Endothelial cell of umbilical vein (primary cell): ENCODE results near the gene HSP90AB1. TPM values are rescaled to one million over a fixed set of nuclear protein-coding genes. Genes with fewer than 3 reads are reported as not detected.

Source experiments
- BruUV-seq: library from RNA; stranded (reverse); fragments of 400-500 nt; replicated peaks from 2 replicates; lab custom pipeline; 2021; lab: Mats Ljungman, UMichigan
- CTCF ChIA-PET: fragments of 300-600, 350-600 bp; sonication (Branson Sonifier 250); formaldehyde crosslinking; loops from one replicate; lab custom pipeline; 2021; ENCODE audit warnings: antibody characterized with exemption, inconsistent platforms; lab: Charles Lee
- POLR2A ChIA-PET: fragments of 300-600, 350-600 bp; sonication (Branson Sonifier 250); formaldehyde crosslinking; loops from one replicate; lab custom pipeline; 2021; ENCODE audit warnings: antibody characterized with exemption, inconsistent platforms; lab: Charles Lee
- DNase-seq: peaks from one replicate; pipeline ENCODE4 v3.0.0-alpha.2; 2011; ENCODE audit warnings: low read depth, low spot score
- FAIRE-seq: peaks from 2 replicates; lab custom pipeline; 2011; peaks lifted over from hg19 to GRCh38; lab: Jason Lieb, UNC
- H2AFZ ChIP-seq: 2 replicates; pipeline ENCODE4 v1.6.0; 2012; ENCODE audit warnings: low read depth, low read length, control low read depth, inconsistent platforms
- H3K27ac ChIP-seq: 2 replicates; pipeline ENCODE4 v1.5.1; 2011; ENCODE audit warnings: low read depth, mild to moderate bottlenecking, control low read depth, low read length, moderate library complexity; ENCODE audit not compliant: insufficient read depth
- H3K27me3 ChIP-seq, 2 experiments: 2 replicates each; pipeline versions ENCODE4 v1.6.0 to v1.6.1; 2011; ENCODE audit warnings: low read length in 2 of 2, mixed read lengths in 1 of 2; ENCODE audit not compliant: control insufficient read depth in 2 of 2, insufficient read depth in 2 of 2
- H3K36me3 ChIP-seq, 2 experiments: 2 replicates in 1 of 2; 3 replicates in 1 of 2; pipeline ENCODE4 v1.5.1; 2011; ENCODE audit warnings: low read length in 2 of 2, mild to moderate bottlenecking in 1 of 2, moderate library complexity in 1 of 2; ENCODE audit not compliant: control insufficient read depth in 2 of 2, insufficient read depth in 2 of 2; ENCODE audit errors: extremely low read depth in 1 of 2
- H3K4me1 ChIP-seq: 3 replicates; pipeline ENCODE4 v1.5.1; 2011; ENCODE audit warnings: mild to moderate bottlenecking, low read length; ENCODE audit not compliant: control insufficient read depth, insufficient read depth; ENCODE audit errors: extremely low read depth
- H3K4me2 ChIP-seq: 2 replicates; pipeline ENCODE4 v1.6.1; 2011; ENCODE audit warnings: low read length, control low read depth, mixed read lengths; ENCODE audit not compliant: insufficient read depth
- H3K4me3 ChIP-seq, 3 experiments: fragments of 200-600 bp in 1 of 3; sonication (generic), shearing (Covaris generic) in 1 of 3; replicated peaks in 1 of 3; 2 replicates each; pipeline ENCODE4 v1.5.1; 2011 to 2016; ENCODE audit warnings: control low read depth in 3 of 3, low read length in 3 of 3, mild to moderate bottlenecking in 2 of 3, inconsistent platforms in 1 of 3, low read depth in 1 of 3, moderate library complexity in 1 of 3; ENCODE audit not compliant: insufficient read depth in 1 of 3
- H3K79me2 ChIP-seq: 2 replicates; pipeline ENCODE4 v1.6.0; 2012; ENCODE audit warnings: low read length, inconsistent platforms; ENCODE audit not compliant: control insufficient read depth, insufficient read depth
- H3K9ac ChIP-seq: replicated peaks from 2 replicates; pipeline ENCODE3; 2011; ENCODE audit warnings: low read length, control low read depth; ENCODE audit not compliant: insufficient read depth; ENCODE audit errors: extremely low read depth
- H3K9me1 ChIP-seq: replicated peaks from 3 replicates; pipeline ENCODE4 v1.6.0; 2011; ENCODE audit warnings: mild to moderate bottlenecking, low read length; ENCODE audit not compliant: control insufficient read depth, insufficient read depth; ENCODE audit errors: extremely low read depth
- H3K9me3 ChIP-seq: replicated peaks from 2 replicates; pipeline ENCODE4 v1.5.1; 2012; ENCODE audit warnings: low read length, inconsistent platforms; ENCODE audit not compliant: control insufficient read depth, insufficient read depth
- H4K20me1 ChIP-seq: replicated peaks from 2 replicates; pipeline ENCODE3; 2011; ENCODE audit warnings: mild to moderate bottlenecking, low read length; ENCODE audit not compliant: control insufficient read depth, insufficient read depth; ENCODE audit errors: extremely low read depth
- CTCF ChIP-seq, 2 donors: IDR thresholded peaks; 1 replicate in 1 of 2; 2 replicates in 1 of 2; pipeline ENCODE4 v1.5.1; 2011; ENCODE audit warnings: low read length in 2 of 2, mild to moderate bottlenecking in 2 of 2, moderate library complexity in 2 of 2, control low read depth in 1 of 2, inconsistent platforms in 1 of 2, low read depth in 1 of 2; ENCODE audit not compliant: insufficient read depth in 1 of 2; ENCODE audit errors: extremely low read depth in 1 of 2
- EZH2 ChIP-seq: IDR thresholded peaks from 2 replicates; pipeline ENCODE4 v1.6.1; 2012; ENCODE audit warnings: borderline replicate concordance, low read depth, mild to moderate bottlenecking, moderate library complexity, low read length, inconsistent platforms; ENCODE audit not compliant: severe bottlenecking
- GATA2 ChIP-seq: IDR thresholded peaks from 2 replicates; pipeline ENCODE4 v1.7.0; 2011; ENCODE audit warnings: low read depth, mild to moderate bottlenecking, moderate library complexity, mixed read lengths, low read length; ENCODE audit not compliant: insufficient read length, insufficient read depth
- POLR2AphosphoS5 ChIP-seq: IDR thresholded peaks from 2 replicates; pipeline ENCODE4 v1.6.1; 2012; ENCODE audit warnings: low read depth, mild to moderate bottlenecking, control low read depth, low read length, moderate library complexity; ENCODE audit not compliant: insufficient read depth
- dilution Hi-C: fragments of 300-500 bp; cut with MboI; formaldehyde crosslinking; loops from one replicate; pipeline ENCODE4 v1.15.0; 2019; ENCODE audit warnings: low sequenced_read_pairs; ENCODE audit not compliant: extremely low pct_ligation_motif_present
- intact Hi-C: fragments of 100-400 bp; cut with micrococcal nuclease; formaldehyde crosslinking; loops from one replicate; pipeline ENCODE4 v1.10.0; 2022
- polyA plus RNA-seq, 4 experiments: library from polyadenylated mRNA; depleted of rRNA in 3 of 4; stranded (reverse) in 3 of 4; unstranded in 1 of 4; fragments of >200 nt; gene quantifications; 2 replicates each; pipeline versions ENCODE4 v1.2.1 to v1.2.3, GENCODE V29; 2011 to 2012; ENCODE audit warnings: missing spikeins in 1 of 4
- total RNA-seq: library from RNA; stranded (reverse); gene quantifications from 2 replicates; pipeline ENCODE4 v1.2.3, GENCODE V29; 2021

Gene HSP90AB1
- total and polyA plus RNA-seq, 2 donors (not counting 3 experiments of a cell fraction or from before 2014, with no cell fraction given): 824 to 1,201 TPM

- BruUV-seq: no TSS peak
- no peaks in the 10 kb centered on the region for H3K9me3 ChIP-seq
- DNase-seq (peak; percentile 95), FAIRE-seq (peak; percentile 96)
- peak overlapping the region in 1 of 3 experiments; percentile 30 for H3K4me3 ChIP-seq
- no peak overlapping the region for H2AFZ ChIP-seq
- H3K36me3 ChIP-seq: no peaks in the 10 kb centered on the region
- TF ChIP-seq GATA2 (peak; percentile 24), CTCF (IDR thresholded peaks at IDR 0.05; ENCODE audit: extremely low read depth in 1 of 2, insufficient read depth in 1 of 2, low read depth in 1 of 2, low read length in 2 of 2) (peak; percentile 89 to 98), EZH2 (no peak), POLR2AphosphoS5 (peak; percentile 92)
- H3K9ac ChIP-seq: peak overlapping the region; percentile 72
- H3K27ac ChIP-seq: peak overlapping the region; percentile 97
- H3K79me2 ChIP-seq: peaks cover 54% of the 10 kb centered on the region
- no peaks in the 10 kb centered on the region for H3K27me3 ChIP-seq
- POLR2A ChIA-PET: interaction anchor here (0.6 to 5.3 kb wide), 5 partner anchors 9 to 48 kb away, joined by 3 to 34 read pairs (median 6); partner anchors contain the start of gene HSP90AB1
- H4K20me1 ChIP-seq: no peaks in the 10 kb centered on the region
- peak overlapping the region; percentile 78 for H3K4me2 ChIP-seq
- H3K9me1 ChIP-seq: no peaks in the 10 kb centered on the region
- peaks cover 61% of the 10 kb centered on the region for H3K4me1 ChIP-seq
- dilution Hi-C loops: no loop called here
- CTCF ChIA-PET: interaction anchor here (0.5 to 9.2 kb wide), 18 partner anchors 8 to 140 kb away, joined by 3 to 91 read pairs (median 5); partner anchors contain the start of genes HSP90AB1 and SPATS1
- intact Hi-C loops: loop anchor here (1.0 to 2.0 kb wide), 5 partner anchors 13 to 49 kb away; partner anchors contain the start of gene SLC35B2
Measured at GRCh38 chr6:44221291-44221960, 25.5 kb upstream of the HSP90AB1 start.
